Heart left ventricle (tissue), 13 donors: ENCODE measurements around the gene ZNF497.

ENCODE experiments used
- CTCF ChIP-seq, 12 donors: fragments of 200-600 bp; sonication (generic) in 4 of 12; IDR thresholded peaks; one replicate each; pipeline versions ENCODE4 v1.5.0 to v1.8.0; 2018 to 2022; ENCODE audit warnings: antibody characterized with exemption in 12 of 12, mild to moderate bottlenecking in 5 of 12
- POLR2A ChIP-seq, 2 donors: fragments of 450-650 bp; IDR thresholded peaks; one replicate each; pipeline ENCODE4 v1.6.1; 2017; ENCODE audit warnings: antibody characterized with exemption in 2 of 2, mild to moderate bottlenecking in 2 of 2, moderate library complexity in 2 of 2
- donor health status: ischemic (EF 13 %, LVEDD 7.1; RV severe dilation, severe dysfunction).
- donor health status: DM: no; HTN: yes; CAD: no.
- donor health status: DM: no; HTN: no; CAD: no.
- donor health status: ischemic (EF 25% LVEDD 6.9; RV normal size, moderate dysfunction).
- donor health status: ischemic (EF 25% LVEDD 5.7; RV mildly dilated, moderate dysfunction).
- donor health status: ischemic (EF 35%, LVEDD 5.7; RV mildly dilated, moderate dysfunction).
- donor health status: nonischemic (EF 11% LVEDD 7.7; RV severe dilation, severe dysfunction).
- donor health status: DM: yes; HTN: yes; CAD: no.
- donor health status: PGD.
- donor health status: ischemic (EF 29% LVEDD 5.4; RV normal size, mild dysfunction).
- donor health status: nonischemic (EF 23%, LVEDD 6.1; RV moderate dilation, normal function).

GRCh38 chr19:58409010-58409790 lies 46.6 kb upstream of the ZNF497 start:
- TF ChIP-seq CTCF (IDR thresholded peaks at IDR 0.05) = no peak
- TF ChIP-seq POLR2A (IDR thresholded peaks at IDR 0.05) = no peak
